HG03060 (cell line): Measurements from ENCODE around the gene GLE1.
A peak's percentile ranks its signal among the peaks of the same experiment; 100 is the strongest.

Experiments used
- ATAC-seq: cut with Tn5 transposase; IDR thresholded peaks from one replicate; pipeline ENCODE4 v1.9.1; 2021; ENCODE audit warnings: low read depth, moderate number of reproducible peaks; ENCODE audit not compliant: unreplicated experiment

GLE1 gene, protein sequence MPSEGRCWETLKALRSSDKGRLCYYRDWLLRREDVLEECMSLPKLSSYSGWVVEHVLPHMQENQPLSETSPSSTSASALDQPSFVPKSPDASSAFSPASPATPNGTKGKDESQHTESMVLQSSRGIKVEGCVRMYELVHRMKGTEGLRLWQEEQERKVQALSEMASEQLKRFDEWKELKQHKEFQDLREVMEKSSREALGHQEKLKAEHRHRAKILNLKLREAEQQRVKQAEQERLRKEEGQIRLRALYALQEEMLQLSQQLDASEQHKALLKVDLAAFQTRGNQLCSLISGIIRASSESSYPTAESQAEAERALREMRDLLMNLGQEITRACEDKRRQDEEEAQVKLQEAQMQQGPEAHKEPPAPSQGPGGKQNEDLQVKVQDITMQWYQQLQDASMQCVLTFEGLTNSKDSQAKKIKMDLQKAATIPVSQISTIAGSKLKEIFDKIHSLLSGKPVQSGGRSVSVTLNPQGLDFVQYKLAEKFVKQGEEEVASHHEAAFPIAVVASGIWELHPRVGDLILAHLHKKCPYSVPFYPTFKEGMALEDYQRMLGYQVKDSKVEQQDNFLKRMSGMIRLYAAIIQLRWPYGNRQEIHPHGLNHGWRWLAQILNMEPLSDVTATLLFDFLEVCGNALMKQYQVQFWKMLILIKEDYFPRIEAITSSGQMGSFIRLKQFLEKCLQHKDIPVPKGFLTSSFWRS

DNA sequence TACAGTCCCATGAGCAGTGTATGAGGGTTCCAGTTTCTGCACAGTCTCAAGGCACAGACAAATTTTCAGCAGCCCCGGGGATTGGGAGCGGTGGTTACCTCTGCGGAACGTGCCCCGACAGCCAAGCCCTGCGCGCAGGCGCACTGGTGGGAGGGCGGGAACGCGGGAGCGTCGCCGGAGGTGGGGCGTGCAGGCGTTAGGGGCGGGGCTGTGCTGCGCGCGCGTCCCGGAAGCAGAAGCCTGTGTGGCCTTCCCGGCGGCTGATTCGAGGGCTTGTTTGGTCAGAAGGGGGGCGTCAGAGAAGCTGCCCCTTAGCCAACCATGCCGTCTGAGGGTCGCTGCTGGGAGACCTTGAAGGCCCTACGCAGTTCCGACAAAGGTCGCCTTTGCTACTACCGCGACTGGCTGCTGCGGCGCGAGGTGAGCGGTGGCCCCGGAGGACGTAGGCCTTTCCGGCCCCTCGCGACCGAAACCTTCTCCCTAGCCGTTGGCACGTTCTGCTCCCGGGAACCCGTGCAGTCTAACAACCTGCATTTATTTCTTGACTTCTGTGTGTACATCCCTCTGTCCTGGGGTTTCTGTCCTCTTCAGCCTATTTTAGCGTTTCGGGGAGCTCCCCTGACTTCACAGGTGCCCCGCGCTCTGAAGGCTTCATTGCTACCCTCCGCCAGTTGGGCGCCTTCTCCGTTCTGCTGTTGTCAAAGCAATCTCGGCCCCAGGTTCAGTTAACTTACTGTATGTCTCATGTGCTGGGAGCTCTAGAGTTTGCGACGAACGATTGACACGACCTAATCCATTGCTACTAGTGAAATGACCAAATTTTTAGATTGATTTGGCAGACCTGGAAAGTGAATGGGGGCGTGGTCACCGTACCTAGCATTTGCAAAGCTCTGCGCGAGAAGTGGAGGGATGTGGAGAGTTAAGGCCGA is at the start of gene GLE1:
TSS of gene GLE1 (plus strand) at position 235 of the 929 bp plus-strand sequence. CDS start at position 322, 87 bp downstream.
- ATAC-seq = peak; percentile 74

DNA sequence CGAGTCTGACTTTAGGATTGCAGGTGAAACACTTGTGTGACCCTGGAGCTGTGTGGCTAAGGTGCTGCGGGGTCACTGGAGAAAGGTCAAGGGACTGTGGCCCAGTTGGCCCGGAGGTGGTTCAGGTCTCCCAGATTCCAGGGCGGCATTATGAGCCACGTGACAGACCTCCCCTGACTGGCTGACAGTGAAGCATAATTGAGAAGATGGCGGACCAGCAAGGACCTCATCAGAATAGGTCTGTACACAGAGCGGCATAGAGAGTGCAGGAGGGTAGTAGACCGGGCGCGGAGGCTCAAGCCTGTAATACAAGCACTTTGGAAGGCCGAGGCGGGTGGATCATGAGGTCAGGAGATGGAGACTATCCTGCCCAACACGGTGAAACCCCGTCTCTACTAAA is 49.5 kb upstream of the GLE1 start:
- ATAC-seq = no peak

DNA sequence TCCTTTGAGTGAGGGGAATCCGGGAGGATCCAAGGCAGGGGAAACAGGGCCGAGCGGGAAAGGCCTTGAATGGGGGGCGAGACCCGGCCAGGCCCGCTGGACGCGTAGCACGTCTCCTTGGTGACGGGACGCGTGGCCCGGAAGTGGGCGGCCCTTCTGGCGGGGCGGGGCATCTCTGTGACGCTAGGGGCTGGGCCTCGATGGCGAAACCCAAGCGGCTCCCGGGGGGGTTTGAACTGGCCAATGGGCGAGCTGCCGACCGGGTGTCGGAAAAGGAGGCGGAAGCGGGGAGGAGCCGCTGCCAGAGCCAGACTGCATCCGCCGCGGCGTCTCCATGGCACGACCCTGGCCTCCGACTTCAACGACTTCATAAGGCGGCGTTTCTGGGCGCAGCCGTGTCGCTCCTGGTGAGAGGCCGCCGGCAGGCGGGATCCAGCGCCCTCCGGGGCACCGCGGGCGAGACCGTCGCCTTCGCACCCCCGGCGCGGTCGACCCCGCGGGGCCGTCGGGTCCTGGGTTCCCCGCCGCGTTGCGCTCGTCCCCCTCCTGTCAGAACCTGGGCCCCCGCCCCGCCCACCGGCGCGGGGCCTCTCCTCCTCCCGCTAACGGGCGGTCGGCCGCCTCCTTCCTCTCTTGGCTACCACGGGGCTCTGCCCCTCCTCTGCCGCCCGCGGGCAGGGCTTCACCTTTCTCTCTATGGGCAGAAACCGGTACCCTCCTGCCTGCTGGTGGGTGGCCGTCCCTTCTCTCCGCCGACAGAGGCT is 48.5 kb upstream of the GLE1 start, which contains the start of gene ODF2:
TSS of gene ODF2 (plus strand) at position 158 of the 764 bp plus-strand sequence. CDS start at position 244, 86 bp downstream.
- ATAC-seq = peak; percentile 56

DNA sequence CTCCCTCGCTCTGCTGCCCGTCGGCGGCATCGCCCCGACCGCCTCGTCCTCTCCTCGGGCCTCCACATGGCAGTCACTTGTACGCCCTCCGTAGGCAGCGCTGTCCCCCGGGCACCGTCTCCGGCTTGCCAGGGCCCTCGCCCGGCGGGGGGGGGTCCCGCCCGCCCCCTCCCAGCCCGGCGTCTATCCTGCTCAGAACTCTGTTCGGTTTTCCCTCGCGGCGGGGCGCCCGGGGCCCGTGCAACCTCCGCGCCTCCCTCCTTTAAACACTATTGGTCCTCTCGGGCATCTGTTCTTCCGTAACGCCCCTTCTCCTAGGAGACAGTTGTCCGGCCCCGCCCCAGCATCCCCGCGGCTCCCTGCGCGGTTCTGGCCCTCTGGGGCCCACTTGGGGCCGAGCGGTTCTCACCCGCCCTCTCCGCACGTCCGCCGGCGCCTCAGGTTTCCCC is 47.9 kb upstream of the GLE1 start:
- no peak for ATAC-seq

DNA sequence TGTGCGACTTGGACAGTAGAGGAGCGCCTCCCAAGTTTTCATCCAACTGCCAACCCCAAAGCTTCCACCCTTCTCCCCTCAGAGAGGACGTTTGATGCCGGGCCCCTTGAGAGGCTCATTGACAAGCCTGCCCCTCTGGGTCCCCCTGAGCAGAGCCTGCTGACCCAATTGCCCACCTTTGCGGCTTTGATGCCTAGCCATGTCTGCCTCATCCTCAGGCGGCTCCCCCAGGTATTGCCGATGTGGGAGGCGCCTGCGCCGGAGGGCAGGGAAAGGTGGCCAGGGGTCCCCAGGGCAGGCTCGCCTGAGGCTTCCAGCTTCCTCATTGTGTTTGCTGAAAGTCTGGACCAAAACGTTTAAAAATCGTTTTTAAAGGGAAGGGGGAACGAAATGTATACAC is 47.3 kb upstream of the GLE1 start:
- no peak for ATAC-seq

DNA sequence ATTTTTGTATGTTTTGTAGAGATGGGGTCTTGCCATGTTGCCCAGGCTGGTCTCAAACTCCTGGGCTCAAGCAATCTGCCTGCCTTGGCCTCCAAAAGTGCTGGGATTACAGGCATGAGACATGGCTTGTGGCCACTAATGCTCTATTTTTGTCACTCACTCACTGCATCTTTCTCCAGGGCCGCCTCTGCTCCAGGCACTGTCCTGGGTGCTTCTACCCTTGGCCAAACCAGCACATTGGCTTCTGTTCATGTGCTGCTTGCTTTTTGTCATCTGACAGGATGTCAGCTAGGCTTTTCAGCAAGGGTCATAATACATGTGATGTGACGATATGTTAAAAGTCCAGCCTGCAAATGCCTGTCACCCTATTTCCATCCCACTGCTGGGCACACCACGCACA is 45.5 kb upstream of the GLE1 start:
- ATAC-seq = no peak

DNA sequence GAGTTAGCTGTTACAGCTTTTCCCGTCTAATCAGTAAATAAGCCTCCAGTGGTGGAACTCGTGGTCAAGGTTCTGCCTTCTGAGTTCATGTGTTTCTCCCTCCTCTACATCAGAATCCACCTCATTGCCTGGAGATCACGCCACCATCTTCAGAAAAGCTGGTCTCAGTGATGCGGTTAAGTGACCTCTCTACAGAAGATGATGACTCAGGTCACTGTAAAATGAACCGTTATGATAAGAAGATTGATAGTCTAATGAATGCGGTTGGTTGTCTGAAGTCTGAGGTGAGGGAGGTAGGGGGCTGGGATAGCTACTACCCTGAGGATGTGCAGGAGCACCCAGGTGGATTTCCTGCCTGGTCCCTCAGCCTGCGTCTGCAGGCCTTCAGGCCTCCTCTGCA is 35.4 kb upstream of the GLE1 start:
- ATAC-seq = no peak

DNA sequence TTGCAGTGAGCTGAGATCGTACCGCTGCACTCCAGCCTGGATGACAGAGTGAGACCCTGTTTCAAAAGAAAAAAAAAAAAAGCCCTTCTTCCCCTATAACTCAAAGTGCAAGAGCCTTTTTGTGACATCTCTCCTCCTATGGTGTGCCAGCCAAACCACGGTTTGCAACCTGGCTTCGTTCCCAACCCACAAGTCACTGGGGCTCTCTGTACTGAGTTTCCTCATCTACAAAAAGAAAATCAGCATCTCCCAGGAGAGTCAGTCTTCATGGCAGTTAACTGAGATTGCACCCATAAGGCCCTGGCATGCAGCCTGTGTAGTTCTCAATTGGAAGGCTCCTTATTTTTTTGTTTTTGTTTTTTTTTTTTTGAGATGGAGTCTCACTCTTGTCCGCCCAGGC is 34.0 kb upstream of the GLE1 start:
- no peak for ATAC-seq

DNA sequence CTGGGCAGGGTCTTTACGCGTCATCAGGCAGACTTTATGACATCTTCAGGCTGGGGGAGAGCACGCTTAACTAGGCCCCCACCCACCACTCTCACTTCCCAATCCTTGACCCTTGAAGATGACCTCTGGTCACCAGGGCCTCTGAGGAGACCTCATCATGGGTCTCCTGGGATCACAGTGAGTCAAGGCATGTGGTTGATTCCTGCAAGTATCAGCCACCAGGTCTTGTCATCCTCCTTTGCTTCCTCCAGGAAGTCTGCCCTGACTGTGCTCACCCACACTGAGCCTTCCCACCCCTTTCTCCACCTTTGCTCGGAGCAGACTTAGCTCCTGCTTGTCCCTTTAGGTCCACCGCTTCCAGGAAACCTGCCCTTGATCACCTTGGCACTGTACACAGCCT is 31.4 kb upstream of the GLE1 start:
- ATAC-seq = no peak

DNA sequence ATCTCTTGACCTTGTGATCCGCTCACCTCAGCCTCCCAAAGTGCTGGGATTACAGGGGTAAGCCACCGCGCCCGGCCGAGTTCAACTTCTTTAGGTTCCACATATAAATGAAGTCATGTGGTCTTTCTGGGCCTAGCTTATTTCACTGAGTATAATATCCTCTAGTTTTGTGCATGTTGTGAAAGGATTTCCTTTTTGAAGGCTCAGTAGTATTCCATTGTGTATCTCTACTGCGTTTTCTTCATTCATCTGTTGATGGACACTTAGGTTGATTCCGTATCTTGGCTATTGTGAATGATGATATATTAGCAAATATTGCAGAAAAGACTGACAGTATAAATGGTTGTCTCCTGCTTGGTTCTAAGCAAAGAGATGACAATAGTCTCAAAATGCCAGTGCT is 28.7 kb upstream of the GLE1 start:
- ATAC-seq = no peak

DNA sequence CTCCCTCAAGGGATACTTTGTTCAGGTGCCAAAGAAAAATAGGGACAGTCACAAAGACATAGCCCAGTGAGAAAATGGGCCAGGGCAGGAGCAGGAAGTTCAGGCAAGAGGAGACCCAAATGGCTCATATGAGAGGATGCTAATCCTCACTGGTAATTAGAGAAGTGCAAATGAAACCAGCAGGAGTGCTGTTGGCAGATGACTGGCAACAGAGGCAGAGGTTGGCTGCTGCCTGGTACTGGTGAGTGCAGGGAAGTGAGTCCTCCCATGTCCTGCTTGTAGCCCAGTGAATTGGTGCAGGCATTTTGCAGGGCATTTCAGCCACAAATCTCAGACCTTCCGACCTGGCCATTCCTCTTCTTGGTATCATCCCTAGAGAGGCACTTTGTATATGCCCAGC is 25.3 kb upstream of the GLE1 start:
- ATAC-seq = no peak

DNA sequence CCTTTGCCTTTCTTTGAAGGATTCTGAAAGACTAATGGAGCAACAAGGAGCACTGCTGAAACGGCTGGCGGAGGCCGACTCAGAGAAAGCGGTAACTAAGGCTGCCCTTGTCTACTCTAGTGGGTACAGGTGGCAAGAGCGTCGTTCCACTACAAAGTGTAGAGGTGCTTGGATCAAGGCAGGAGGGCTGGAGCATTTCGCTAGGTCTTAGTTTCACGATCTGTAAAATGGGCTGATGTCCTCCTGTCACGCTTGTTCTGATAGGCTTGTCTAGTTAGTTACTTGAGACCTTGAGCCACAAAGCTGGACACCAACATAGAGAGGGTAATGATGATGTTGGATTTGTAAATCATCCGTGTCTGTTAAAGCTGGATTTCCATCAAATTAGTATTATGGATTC is 23.0 kb upstream of the GLE1 start:
- no peak for ATAC-seq

DNA sequence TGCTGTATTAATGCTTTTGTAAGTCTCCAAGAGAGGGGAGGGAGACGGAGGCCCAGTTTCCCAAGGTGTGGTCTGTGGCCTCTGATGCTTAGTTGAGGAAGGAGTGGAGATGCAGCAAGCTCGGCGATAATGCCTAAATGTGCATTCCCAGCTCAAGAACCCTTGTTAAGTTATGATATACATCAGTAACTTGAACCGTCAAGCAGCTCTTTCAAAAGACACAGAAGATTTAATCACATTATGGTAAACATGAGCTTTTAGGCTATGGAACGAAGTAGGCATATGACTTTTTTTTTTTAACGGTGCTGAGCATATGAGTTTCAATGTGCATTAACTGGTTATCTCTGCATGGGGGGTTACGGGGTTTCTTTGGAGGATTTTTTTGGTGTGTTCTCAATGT is 22.3 kb upstream of the GLE1 start:
- no peak for ATAC-seq

DNA sequence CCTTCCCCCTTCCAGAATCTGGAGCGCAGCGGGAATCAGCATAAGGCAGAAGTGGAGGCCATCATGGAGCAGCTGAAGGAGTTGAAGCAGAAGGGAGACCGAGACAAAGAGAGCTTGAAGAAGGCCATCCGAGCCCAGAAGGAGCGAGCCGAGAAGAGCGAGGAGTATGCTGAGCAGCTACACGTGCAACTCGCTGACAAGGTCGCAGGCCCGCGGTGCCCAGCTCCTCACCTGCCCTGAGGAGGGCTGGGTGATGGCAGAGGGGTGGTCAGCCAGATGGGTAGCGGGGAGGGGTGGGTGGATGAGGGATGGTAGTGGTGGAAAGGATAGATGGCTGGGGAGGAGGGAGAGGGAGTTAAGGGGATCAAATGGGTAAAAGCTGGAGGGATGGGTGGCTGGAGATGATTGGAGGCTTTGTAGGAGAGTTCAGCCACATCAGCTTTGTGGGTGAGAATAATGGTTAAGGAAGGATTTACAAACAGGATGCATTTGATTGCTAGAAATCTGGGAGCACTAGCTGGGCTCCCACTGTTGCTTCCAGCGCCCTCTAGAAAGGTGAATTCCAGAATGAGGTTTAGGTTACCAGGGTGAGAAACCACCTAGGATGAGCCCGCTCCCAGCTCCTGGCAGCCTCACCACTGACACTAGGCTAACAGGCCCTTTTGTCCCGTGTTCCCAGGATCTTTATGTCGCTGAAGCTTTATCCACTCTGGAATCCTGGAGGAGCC is 19.7 kb upstream of the GLE1 start:
- ATAC-seq = no peak

DNA sequence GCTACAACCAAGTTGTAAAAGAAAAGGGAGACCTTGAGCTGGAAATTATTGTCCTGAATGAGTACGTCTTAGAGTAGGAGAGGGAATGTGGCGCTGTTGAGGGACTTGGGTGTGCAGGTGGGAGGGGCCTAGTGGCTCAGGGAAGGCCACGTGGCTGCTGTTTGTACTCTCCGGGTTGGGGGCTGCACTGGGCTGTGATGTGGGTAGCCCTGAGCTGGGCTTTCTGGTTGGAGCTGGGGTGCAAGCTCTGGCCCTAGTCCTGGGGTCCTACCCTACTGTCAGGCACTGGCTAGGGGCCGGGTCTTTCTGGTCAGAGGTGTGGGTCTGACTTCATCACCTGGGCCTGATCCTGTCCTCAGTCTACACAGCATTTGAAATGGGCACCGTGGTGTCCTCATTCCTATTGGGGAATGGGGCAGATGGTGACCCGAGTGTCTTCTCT is 19.1 kb upstream of the GLE1 start:
- ATAC-seq = no peak

DNA sequence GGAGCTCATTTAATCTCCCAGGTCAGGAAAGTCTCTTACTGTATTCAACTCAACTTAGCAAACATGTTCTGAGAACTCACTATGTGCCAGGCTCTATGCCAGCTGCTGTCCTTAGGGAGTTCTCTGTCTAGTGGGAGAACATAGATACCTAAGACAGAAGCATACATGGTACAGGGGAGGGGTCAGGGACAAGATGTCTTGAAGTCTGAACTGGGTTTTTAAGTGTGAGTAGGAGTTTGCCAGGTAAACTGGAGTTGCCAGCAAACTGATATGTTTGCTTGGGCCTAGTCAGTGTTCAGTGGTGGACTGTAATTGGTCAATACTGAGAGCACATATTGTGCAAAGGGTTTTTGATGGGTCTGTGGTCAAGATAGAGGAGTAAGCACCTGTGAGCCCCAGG is 18.3 kb upstream of the GLE1 start:
- ATAC-seq = no peak

DNA sequence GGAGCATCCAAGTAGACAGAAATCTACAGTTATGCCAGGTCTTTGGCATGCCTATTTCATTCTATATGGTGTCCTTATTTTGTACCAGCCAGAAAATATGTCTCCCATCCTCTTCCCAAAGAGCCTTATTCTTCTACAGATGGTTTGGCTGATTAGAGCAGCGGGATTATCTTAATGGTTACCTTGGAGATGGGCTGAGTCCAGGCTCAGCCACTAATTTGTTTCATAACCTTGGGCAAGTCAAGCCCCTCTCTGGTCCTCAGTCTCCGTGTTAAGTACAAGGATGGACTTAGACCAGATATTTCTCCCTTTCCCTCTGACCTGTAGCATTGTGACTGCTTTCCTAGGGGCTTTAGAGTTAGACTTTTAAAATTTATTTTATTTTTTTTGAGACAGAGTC is 11.1 kb upstream of the GLE1 start:
- ATAC-seq = no peak

DNA sequence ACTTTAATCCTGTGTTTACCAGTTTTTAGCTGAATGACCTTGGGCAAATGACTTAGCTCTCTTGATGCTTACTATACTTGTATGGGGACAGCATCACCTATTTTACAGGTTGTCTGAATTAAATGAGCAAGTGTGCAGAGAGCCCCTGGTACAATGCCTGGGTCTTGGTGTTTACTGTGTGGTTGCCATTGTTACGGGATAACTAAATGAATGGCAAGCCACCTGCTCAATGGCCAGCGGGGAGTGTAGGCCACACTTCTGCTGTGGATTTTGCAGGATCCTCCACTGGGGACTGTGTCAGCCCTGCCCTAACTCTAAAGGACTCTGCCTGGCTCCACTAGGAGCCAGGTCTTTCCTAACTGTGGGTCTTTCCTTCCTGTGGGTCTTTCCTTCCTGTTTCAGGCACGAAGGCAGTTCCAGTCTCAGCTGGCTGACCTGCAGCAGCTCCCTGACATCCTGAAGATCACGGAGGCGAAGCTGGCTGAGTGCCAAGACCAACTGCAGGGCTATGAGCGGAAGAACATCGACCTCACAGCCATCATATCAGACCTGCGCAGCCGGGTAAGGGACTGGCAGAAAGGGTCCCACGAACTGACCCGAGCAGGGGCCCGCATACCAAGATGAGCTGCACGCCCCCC is 10.3 kb upstream of the GLE1 start:
- no peak for ATAC-seq

DNA sequence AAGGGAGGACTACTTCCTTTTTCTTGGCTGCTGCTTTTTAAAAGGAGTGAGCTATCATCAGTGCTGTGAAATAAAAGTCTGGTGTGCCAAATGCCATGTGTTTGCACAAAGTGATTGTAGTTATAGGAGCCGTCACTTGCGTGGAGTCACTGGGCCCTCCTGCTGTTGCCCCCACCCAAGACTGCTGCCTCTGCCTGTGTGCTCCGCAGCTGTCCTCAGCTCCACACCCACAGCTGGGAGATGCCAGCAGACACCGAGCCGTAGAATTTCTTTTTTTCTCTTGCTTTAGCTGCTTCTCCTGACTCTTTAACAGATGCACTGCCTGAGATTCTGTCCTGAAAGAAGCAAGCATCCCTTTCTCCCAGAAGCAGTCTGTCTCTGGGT is 9.8 kb upstream of the GLE1 start:
- ATAC-seq = no peak
